ENCODE measurements around the gene VTI1A. TPM values are rescaled to one million over a fixed set of nuclear protein-coding genes. Genes with fewer than 3 reads are reported as not detected.

The VTI1A gene
- total and polyA plus RNA-seq, 7 donors: 10.8 to 80.3 (median 36.8) TPM

- Histone ChIP-seq H3K27me3 (no peaks in the 10 kb centered on the region), H3K4me3 (no peak overlapping the region), H3K4me1 (no peaks in the 10 kb centered on the region), H3K9me3 (no peaks in the 10 kb centered on the region), H3K27ac (no peak overlapping the region), H3K36me3 (no peaks in the 10 kb centered on the region)
- no peak for DNase-seq
- 73 to 83% methylated on average over 4 of the region's 4 CpGs for whole genome bisulfite sequencing, 2 donors
- intact Hi-C loops (cut with DNase I): no loop called here
- TF ChIP-seq POLR2A (IDR thresholded peaks at IDR 0.05) (no peak), POLR2AphosphoS5 (IDR thresholded peaks at IDR 0.05) (no peak), CTCF (IDR thresholded peaks at IDR 0.05) (no peak), EP300 (IDR thresholded peaks at IDR 0.05) (no peak)
These were observed 111.6 kb downstream of the VTI1A start for GRCh38 chr10:112558476-112559142.

GRCh38 chr10:112559349-112559748, 112.3 kb downstream of the VTI1A start:
- Histone ChIP-seq H3K36me3 (no peaks in the 10 kb centered on the region), H3K4me3 (no peak overlapping the region), H3K4me1 (no peaks in the 10 kb centered on the region), H3K9me3 (no peaks in the 10 kb centered on the region), H3K27ac (no peak overlapping the region), H3K27me3 (no peaks in the 10 kb centered on the region)
- TF ChIP-seq EP300 (IDR thresholded peaks at IDR 0.05): no peak
- TF ChIP-seq POLR2A (IDR thresholded peaks at IDR 0.05): no peak
- no peak for TF ChIP-seq CTCF (IDR thresholded peaks at IDR 0.05)
- TF ChIP-seq POLR2AphosphoS5 (IDR thresholded peaks at IDR 0.05): no peak
- intact Hi-C loops (cut with DNase I): no loop called here
- 89 to 97% methylated on average over 4 of the region's 4 CpGs for WGBS, 2 donors
- DNase-seq: no peak

GRCh38 chr10:112562122-112562521, 115.1 kb downstream of the VTI1A start:
- TF ChIP-seq POLR2A (IDR thresholded peaks at IDR 0.05) (no peak), CTCF (IDR thresholded peaks at IDR 0.05) (no peak)
- intact Hi-C loops (cut with DNase I): loop anchor here (5.0 to 10.0 kb wide), 3 partner anchors 393 to 1000 kb away; partner anchors contain the start of gene TCF7L2
- no peaks in the 10 kb centered on the region for H3K9me3 ChIP-seq
- no peaks in the 10 kb centered on the region for H3K27me3 ChIP-seq
- WGBS, 2 donors: 28 to 70% methylated on average over 3 of the region's 3 CpGs
- H3K36me3 ChIP-seq: no peaks in the 10 kb centered on the region
- no peak overlapping the region for H3K4me3 ChIP-seq
- H3K27ac ChIP-seq: no peak overlapping the region
- H3K4me1 ChIP-seq: no peaks in the 10 kb centered on the region
- no peak for DNase-seq

GRCh38 chr10:112562809-112563663, 116.0 kb downstream of the VTI1A start:
- Histone ChIP-seq H3K9me3 (no peaks in the 10 kb centered on the region), H3K27ac (no peak overlapping the region), H3K4me1 (no peaks in the 10 kb centered on the region), H3K36me3 (no peaks in the 10 kb centered on the region), H3K27me3 (no peaks in the 10 kb centered on the region), H3K4me3 (no peak overlapping the region)
- 79 to 90% methylated on average over 16 of the region's 16 CpGs for WGBS, 2 donors
- TF ChIP-seq POLR2AphosphoS5 (IDR thresholded peaks at IDR 0.05): no peak
- TF ChIP-seq CTCF (IDR thresholded peaks at IDR 0.05): no peak
- TF ChIP-seq POLR2A (IDR thresholded peaks at IDR 0.05): no peak
- no peak for TF ChIP-seq EP300 (IDR thresholded peaks at IDR 0.05)
- intact Hi-C loops (cut with DNase I): loop anchor here (5.0 to 10.0 kb wide), 3 partner anchors 392 to 999 kb away; partner anchors contain the start of gene TCF7L2
- DNase-seq: no peak

All from sigmoid colon (tissue), 7 donors.